Stimulated activated CD4-positive, alpha-beta T cell treated with anti-CD3 and anti-CD28 coated beads, Interleukin-1b, Interleukin-23, amount 100 ng/mL, for 24 hours (primary cell): ENCODE data around the gene CENPL.

ENCODE experiments used
- DNase-seq, 4 experiments: peaks; one replicate each; pipeline ENCODE4 v3.0.0-alpha.2; 2020; ENCODE audit warnings: low read depth in 4 of 4, low spot score in 1 of 4

The CENPL gene, protein sequence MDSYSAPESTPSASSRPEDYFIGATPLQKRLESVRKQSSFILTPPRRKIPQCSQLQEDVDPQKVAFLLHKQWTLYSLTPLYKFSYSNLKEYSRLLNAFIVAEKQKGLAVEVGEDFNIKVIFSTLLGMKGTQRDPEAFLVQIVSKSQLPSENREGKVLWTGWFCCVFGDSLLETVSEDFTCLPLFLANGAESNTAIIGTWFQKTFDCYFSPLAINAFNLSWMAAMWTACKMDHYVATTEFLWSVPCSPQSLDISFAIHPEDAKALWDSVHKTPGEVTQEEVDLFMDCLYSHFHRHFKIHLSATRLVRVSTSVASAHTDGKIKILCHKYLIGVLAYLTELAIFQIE

GRCh38 chr1:173824315-173825081 lies at the start of gene CENPL, which contains the start of gene DARS2:
Gene CENPL, minus strand, starts transcription at chr1:173824883. Its CDS starts 13,584 bp downstream, at chr1:173811299.
Gene DARS2, plus strand, starts transcription at chr1:173824673. Its CDS starts 557 bp downstream, at chr1:173825230.
- DNase-seq = peak; percentile 61 to 85 (median 74)

- no peak for DNase-seq
Measured at GRCh38 chr1:173871500-173871899, 46.8 kb upstream of the CENPL start.

GRCh38 chr1:173871091-173871490 lies 46.4 kb upstream of the CENPL start:
- DNase-seq = no peak

GRCh38 chr1:173870252-173871075 lies 45.8 kb upstream of the CENPL start:
- DNase-seq = no peak

DNA sequence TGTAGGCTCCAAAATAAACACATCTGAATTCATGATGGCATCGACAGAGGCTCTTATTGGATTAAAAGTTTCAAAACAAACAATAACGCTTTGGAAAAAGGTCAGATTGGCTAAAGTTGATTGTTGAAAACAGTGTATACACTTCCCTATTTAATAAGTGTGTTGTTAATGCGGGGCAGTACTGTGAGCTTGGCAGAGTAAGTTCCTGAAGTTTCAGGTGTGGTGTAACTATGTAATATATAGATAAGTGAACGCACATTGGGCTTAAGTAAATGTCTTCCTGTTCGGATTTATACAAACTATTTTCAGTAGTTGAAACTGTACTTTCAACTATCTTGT lies 44.3 kb upstream of the CENPL start:
- no peak for DNase-seq

- DNase-seq = peak; percentile 83 to 96 (median 88)
Measured at GRCh38 chr1:173868266-173869020, 43.8 kb upstream of the CENPL start, which contains the start of gene ZBTB37. Gene ZBTB37, plus strand, starts transcription at chr1:173868380. Its CDS starts 1,846 bp downstream, at chr1:173870226.

DNA sequence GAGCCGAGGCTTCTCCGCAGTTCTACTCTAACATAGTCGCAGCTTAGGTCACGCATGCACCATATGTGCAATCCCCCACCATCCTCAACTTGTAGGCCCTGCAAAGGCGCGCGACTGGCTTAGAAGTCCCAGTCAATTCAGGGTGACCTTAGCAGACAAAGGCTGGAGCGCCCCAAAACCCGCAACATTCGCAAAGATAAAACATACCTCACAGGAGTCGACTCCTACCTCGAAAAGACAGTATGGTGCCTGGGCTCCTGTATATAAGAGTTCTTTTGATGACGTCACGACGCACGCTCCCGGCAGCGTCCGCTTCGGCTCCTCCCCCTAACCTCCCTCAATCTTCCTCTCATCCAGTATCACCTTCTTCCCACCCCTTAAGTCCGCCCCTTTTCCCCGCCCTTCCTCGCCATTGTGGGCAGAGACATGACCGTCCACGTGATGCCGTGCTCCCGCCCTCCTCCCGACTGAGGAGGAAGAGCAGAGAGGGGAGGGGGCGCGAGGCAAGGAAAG lies 43.1 kb upstream of the CENPL start, which contains the start of gene GAS5:
Gene GAS5, minus strand, starts transcription at position 237 of the 513 bp plus-strand sequence.
- DNase-seq = peak; percentile 97 to 99 (median 99)

DNA sequence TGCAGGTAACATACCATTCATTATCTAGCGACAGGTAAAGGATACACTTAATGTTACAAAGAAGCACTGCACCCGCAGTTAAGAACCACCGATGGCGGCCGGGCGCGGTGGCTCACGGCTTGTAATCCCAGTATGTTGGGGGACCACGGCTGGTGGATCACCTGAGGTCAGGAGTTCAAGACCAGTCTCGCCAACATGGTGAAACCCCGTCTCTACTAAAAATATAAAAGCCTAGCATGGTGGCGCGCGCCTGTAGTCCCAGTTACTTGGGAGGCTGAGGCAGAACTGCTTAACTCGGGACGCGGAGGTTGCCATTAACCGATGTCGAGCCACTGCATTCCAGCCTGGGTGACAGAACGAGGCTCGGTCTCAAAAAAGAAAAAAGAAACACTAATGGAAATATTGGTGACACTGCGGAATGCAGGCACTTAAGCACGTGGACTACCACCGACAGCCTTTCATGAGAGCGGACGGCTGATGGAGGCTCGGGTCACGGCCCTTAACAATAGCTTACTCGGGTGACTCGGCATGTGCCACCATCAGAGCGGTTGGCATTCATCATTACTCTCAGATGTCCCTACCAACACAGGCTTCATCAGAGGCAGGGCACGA lies 42.6 kb upstream of the CENPL start:
- DNase-seq = peak in 2 of 4 experiments; percentile 30 to 45

DNA sequence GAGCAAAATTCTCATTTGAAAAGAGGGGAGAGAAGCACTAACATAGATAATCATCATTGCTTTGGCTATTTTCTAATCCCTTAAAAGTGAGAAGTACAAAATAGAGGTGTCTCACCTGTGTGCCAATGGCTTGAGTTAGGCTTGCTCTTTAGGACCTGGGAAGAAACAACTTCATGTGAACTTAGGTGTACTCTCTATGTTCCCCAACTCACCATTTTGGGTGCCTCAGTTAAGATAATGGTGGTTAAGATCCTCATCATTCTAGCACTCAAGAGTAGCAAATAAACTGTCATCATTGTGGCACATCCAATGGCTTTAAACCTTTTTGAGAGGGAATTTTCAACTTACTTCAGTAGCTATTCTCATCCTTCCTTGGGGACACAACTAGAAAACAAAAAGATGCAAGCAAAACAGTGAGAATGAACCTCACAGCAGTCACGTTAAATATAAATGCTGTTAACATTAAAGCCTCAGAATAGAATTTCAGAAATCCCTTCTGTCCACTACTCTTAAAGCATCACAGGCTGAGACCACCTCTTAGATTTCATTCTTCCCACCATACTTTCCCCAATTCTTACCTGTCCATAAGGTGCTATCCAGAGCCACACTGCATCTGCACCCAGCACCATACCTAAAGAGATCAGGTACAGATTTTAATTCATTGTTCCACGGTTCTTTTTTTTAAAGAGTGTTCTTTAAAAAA lies 41.9 kb upstream of the CENPL start:
- DNase-seq = no peak

DNA sequence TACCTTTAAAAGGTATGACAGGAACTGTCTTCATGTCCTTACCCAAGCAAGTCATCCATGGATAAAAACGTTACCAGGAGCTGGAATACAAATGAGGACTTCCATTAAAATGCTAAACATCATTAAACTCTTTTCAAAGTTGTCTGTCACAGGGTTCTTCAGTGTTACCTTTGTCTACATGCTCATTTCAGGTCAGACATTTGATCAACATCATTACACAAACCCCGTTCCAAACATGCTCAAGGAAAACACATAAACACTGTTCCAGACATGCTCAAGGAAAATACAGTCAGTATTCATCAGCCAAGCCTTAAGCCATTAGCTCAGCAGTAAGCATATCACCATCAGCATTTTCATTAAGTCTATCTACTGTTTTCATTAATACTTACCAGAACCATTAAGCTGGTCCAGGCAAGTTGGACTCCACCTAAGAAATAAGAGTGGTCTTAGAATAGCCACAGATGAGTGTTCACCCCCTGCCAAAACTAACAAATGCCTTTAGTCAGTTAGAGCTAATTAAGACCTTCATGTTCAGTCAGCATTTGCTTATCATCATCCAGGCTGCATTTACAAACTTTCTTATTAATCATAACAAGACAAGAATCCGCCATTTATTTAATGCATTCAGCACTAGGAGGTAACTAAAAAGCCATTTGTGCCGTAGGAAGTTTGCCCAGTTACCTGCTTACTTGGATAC lies 40.9 kb upstream of the CENPL start:
- no peak for DNase-seq

GRCh38 chr1:173864179-173864867 lies 39.6 kb upstream of the CENPL start:
- no peak for DNase-seq

DNA sequence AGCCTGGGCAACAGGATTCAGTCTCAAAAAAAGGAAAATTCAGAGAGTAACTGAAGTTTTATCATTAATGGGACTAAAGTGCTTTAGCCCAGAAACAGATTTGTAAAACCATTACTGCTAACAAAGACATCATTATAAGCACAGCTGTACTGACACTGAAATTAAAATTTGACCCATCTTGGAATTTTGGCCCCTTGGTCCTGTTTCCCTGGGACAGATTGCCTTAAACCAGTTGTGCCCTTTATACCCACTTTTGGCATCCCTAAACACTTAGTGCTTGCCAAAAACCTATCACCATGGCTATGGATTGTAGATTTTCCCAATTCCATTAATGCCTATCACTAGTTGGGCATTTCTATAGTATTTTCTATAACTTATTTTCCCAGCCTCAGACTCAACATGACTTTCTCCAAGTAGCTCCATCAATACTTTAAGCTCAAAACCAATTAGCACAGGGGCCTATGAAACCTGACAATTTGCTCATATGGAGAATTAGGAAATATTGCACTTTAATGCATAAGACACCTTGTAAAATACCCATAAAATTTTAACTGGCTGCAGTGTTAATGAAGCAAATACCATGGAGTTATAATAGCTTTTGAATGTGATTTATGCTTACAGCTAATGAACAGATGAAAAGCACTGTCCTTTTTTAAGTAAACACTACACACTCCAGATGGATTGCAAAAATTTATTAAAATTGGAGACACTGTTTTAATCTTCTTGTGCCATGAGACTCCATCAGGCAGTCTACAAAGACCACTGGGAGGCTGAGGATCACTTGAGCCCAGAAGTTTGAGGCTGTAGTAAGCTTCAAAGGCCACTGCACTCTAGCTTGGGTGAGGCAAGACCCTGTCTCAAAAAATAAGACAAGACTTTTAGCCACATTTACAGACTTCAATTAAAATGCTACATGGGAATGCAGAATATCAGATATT lies 38.8 kb upstream of the CENPL start:
- DNase-seq = no peak

DNA sequence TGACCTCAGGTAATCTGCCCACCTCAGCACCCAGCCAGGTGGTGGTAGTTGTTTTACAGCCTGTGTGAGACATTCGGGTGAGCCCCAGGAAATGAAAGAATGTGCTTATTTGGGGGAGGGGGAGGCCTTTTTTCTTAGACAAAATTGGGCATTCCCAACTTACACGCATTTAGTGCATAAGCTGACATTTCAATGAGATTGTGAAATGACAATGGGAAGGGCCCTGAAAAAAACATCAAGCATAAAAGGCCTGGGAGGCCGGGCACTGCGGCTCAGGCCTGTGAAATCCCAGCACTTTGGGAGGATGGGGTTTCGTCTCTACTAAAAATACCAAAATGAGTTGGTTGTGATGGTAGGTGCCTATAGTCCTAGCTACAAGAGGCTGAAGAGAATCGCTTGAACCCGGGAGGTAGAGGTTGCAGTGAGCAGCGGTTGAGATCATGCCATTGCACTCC lies 38.1 kb upstream of the CENPL start:
- DNase-seq = no peak

GRCh38 chr1:173862146-173862768 lies 37.6 kb upstream of the CENPL start:
- DNase-seq = peak in 2 of 4 experiments; percentile 40 to 44

- peak in 2 of 4 experiments; percentile 36 for DNase-seq
Measured at GRCh38 chr1:173861731-173862145, 37.1 kb upstream of the CENPL start.

DNA sequence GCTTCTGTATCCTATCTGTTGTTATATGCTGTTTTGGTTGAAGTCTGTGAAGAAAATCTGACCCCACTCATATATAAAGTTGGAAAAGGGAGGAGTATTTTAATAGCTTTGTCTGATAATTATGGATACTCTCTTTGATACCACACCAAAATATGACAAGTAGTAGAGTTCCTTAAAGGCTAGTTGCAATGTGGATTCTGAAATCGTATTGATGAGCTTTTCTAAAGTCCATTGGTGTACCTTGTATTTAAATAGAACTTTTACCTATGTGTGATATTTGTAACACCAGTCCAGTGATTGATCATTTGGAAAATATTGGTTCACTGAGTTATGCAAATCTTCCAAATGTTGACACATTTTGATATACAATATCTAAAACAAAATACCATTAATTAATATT lies 35.4 kb upstream of the CENPL start:
- no peak for DNase-seq
